GM19455 (cell line): ENCODE data around the gene RTEL1.
"Not testable (repeated sequence)": the region's sequence is repeated elsewhere in the genome, so short reads cannot be mapped to it uniquely, and the experiment has no call there.

Experiments
- ATAC-seq: cut with Tn5 transposase; IDR thresholded peaks from one replicate; pipeline ENCODE4 v1.9.1; 2021; ENCODE audit not compliant: unreplicated experiment

The RTEL1 gene

DNA sequence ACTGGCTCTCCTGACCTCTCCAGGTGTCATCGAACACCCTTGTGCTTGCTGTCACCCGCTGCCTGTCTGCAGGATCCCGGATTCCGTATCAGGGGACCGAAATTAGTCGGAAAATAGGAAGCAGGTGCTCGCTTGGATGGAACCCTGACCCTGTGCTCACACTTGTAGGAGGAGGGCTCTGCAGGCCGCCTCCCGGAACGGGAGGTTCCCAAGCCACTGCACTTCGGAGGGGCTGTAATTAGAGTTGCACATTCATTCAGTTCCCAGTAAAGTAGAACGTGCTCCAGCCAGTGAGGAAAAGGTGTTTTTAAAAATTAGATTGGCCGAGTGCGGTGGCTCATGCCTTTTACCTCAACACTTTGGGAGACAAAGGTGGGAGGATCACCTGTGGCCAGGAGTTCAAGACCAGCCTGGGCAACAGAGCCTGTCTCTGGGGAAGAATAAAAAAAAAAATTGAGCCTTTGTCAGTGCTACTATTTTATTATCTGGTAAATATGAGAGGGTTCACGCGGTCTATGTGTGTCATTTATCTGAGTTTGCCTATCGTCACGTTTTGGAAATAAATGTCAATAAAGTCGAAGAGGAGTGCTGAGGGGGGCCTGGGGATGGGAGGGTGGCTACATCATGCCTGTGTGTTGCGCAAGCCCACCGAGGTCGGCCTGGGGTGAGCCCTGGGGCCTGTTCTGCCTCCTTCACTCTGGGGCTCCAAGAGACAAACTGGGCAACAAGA, 29.7 kb upstream of the RTEL1 start:
- ATAC-seq: no peak

- not testable (repeated sequence) for ATAC-seq
Measured at GRCh38 chr20:63630956-63631355, 27.2 kb upstream of the RTEL1 start.

GRCh38 chr20:63631426-63631825, 26.7 kb upstream of the RTEL1 start:
- not testable (repeated sequence) for ATAC-seq

GRCh38 chr20:63633732-63634131, 24.4 kb upstream of the RTEL1 start:
- no peak for ATAC-seq

DNA sequence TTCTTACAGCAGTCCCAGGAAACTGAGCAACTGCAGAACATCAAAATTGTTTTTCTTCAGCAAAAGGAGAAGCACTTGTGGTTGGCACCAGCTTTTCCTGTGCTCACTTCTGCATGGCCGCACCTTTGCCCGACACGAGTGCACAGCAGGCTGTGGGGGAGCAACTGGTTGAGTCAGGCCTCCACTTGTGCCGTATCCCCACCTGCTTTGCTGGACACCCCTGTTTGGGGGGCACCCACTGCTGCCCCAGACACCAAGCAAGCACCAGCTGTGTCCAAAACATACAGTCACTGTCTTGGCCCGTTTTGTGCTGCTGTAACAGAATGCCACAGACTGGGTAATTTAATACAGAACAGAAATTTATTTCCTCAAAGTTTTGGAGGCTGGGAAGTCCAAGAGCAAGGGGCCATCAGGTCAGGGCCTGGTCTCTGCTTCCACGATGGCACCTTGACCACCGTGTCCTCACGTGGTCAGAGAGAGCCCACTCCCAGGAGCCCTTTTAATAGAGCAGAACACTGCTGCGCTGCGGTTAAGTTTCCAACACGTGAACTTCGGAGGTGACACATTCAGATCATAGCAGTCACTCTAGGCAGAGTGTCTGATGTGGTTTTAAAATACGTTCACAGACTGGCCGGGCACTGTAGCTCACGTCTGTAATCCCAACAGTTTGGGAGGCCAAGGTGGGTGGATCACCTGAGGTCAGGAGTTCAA, 22.5 kb upstream of the RTEL1 start:
- ATAC-seq: no peak

DNA sequence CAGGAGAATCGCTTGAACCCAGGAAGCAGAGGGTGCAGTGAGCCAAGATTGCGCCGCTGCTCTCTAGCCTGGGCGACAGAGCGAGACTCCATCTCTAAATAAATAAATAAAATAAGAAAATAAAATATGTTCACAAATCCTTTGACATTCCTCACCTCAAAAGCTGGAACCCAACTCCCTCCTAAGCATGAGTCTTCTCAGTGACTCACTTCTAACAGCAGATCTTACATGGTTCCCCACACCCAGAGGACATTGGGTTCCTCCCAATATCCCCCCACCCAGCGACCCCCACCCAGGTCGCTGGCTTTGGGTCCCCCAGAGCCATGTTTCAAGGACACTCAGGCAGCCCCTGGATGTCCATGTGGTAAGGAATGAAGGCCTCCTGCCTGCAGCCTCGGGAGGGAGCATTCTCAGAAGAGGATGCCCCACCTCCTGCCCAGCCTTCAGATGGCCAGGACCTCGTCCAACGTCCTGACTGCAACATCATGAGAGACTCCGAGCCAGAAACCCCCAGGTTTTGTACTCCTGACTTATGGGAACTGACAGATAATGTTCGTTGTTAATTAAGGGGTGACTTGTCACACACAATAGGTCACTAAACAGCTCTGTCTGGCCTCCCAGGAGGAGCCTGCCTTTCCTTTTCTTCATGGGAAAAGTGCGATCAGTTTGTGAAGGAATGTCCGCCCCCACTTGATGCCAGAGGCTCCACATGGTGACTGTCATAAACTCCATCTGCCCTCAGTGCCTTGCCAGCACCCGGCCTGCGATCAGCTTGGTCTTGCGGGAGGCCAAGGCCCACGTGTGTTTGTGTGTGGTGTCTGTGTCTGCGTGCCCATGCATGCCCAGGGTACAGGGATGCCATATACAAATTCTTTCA, 21.1 kb upstream of the RTEL1 start:
- ATAC-seq: no peak

GRCh38 chr20:63639093-63639975, 18.8 kb upstream of the RTEL1 start:
- ATAC-seq: no peak

DNA sequence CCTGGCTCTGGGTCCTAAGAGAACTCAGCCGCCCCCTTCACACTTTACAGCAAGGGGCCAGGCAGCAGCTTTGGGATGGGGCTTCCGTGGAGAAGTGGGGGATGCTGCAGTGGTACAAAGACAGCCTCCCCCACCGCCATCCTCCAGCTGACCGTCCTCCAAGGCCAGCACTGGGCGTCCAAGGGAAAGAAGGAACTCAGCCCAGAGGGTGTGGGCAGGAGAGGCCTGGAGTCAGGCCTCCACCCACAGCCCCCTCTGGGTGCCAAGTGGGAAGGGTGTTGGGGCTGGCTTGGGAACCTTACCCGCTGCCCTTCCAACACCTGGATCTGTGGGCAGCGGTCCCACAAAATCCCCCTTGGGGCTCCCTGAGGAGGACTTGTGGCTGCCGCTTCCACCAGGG, 18.0 kb upstream of the RTEL1 start:
- no peak for ATAC-seq

GRCh38 chr20:63640686-63641085, 17.4 kb upstream of the RTEL1 start:
- ATAC-seq: not testable (repeated sequence)

GRCh38 chr20:63641146-63641791, 16.8 kb upstream of the RTEL1 start:
- peak; percentile 31 for ATAC-seq

DNA sequence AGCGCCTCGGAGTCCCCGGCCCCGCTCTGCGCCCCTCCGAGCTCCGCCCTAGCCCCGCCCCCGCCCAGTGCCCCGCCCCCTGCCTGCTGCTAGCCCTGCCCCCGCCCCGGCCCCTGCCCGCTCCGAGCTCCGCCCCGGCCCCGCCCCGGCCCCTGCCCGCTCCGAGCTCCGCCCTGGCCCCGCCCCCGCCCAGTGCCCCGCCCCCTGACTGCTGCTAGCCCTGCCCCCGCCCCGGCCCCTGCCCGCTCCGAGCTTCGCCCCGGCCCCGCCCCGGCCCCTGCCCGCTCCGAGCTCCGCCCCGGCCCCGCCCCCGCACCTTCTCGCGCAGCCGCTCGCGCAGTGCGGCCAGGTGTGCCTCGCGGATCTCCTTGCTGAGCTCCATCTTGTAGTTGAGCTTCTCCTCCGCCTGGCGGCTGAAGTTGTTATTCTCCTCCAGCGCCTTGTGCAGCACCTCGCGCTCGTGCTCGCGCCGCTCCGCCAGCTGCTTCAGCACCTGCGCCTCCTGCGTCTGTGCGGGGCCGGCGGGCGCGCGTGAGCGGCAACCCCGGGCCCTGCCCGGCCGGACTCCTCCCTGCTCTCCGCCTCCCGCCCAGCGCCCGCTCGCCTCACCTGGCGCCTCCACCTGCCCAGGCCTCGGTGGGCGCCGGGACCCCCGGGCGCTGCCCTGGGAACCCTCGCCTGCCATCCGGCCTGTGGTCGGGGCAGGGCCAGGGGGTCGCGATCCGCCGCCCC, 16.2 kb upstream of the RTEL1 start:
- ATAC-seq: peak; percentile 50

DNA sequence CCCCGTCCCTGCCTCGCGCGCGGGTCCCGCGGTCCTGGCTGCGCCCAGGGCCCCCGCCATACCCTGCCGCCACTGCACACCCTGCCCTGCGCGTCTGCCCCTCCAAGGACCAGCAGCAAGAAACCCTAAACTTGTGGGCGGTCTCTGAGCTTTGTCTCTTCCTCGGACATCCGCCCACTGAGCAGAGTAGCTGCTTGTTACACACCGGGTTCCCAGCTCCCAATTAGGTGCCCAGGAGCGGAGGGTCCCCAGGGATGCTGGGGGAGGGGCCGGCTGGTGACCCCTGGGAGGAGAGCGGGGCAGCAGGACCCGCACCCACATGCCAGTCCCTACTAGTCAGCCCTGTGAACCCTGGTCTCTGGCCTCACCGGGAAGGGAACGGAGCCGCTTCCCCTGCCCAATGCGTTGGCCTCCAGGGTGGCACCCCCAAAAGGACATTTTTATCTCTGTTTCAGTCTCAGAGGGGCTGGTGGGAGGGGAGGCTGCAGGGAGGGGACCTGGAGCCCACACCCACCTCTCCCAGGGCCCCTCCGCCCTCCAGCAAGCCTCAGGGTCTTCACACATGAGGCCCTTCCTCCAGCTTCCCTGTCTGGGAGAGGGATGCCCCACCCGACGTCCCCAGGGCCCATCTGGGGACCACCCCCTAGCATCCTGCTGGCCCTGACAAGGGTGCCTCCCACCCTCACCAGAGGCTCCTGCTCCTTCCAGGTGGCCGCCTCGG, 15.4 kb upstream of the RTEL1 start:
- peak; percentile 10 for ATAC-seq

GRCh38 chr20:63643499-63643898, 14.6 kb upstream of the RTEL1 start:
- ATAC-seq: no peak

DNA sequence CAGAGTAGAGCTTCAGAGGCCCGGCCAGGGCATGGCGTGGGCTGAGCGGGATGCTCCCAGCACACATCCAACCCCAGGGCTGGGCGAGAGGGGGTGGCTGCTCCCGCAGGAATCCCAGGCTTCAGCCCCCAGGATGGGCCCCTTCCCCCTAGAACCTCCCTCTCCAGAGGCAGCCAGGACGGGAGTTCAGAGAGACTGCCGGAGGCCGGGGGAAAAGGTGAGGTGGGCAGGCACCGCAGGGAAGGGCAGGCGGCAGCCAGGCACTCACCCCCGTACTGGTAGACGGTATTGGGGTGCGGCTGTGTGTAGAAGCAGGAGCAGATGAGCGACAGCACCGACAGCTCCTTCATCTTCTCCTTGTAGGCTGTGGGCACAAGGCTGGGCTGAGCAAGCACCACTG, 14.2 kb upstream of the RTEL1 start:
- ATAC-seq: no peak

DNA sequence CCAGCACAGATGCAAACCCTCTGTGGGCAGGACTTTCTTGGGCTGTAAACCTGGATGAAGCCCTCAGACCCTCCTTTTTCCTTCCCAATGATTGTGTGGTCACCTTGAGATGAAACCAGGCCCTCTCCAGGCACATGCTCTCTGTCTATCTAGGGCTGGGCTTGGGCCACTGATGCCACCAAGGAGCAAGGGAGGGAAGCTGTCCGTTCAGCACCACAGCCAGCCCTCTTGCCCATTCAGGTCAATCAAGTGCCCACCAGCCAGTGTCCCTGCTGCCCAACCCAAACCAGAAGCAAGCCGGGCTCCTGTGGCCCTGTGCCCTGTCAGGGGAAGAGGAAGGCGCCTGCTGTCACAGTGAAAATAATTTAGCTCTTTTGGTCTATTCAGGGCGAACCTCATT, 12.9 kb upstream of the RTEL1 start:
- ATAC-seq: no peak

- ATAC-seq: no peak
Measured at GRCh38 chr20:63648190-63648589, 9.9 kb upstream of the RTEL1 start.

DNA sequence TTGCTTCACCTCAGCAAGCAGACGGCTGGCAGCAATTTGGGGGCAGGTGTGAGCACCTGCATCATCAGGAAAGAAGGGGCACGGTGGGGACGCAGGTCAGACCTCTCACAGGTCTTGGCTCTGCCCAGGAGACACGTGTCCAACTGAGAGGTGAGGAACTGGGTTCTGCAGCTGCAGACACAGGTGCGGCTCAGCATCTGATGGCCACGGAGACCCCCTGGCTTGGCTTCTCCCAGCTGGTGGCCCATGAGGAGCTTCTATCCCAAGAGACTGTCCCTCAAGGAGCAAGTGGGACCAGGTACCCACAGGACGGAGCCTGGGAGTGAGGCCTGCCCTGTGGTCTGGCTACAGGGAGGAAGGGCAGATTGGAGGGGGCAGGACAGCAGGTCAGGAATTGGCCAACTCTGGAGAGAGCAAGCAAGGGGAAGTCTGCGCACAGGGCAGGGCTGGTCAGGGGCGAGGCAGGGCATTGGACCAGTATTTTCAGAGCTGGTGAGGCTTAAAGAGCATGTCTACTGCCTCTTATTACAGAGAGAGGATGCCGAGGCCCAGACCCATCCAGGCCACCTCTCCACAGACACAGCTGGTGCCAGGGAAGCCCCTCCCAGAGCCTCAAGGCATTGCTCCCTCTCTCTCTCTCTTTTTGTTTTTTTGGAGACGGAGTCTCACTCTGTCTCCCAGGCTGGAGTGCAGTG, 9.1 kb upstream of the RTEL1 start:
- ATAC-seq: no peak

GRCh38 chr20:63650486-63650885, 7.6 kb upstream of the RTEL1 start:
- ATAC-seq: not testable (repeated sequence)

GRCh38 chr20:63651942-63652191, 6.2 kb upstream of the RTEL1 start:
- ATAC-seq: no peak
